Epidermal melanocyte (primary cell): ENCODE data around the gene HHAT.

Source experiments
- DNase-seq: peaks from one replicate; pipeline ENCODE4 v3.0.0; 2011; ENCODE audit warnings: low spot score; ENCODE audit not compliant: insufficient read length

The HHAT gene

GRCh38 chr1:210707300-210708240 is 378.9 kb downstream of the HHAT start:
- no peak for DNase-seq

GRCh38 chr1:210709701-210710100 is 381.0 kb downstream of the HHAT start:
- no peak for DNase-seq

- no peak for DNase-seq
Observed at GRCh38 chr1:210711825-210712612, 383.3 kb downstream of the HHAT start.

GRCh38 chr1:210715072-210715471 is 386.4 kb downstream of the HHAT start:
- DNase-seq, result no peak

GRCh38 chr1:210722410-210723081 is 393.8 kb downstream of the HHAT start:
- DNase-seq, result no peak

GRCh38 chr1:210723646-210724045 is 394.9 kb downstream of the HHAT start:
- no peak for DNase-seq

GRCh38 chr1:210724768-210725167 is 396.1 kb downstream of the HHAT start:
- no peak for DNase-seq
